ENCODE results near the gene CYP4F22. TPM values are rescaled to one million over a fixed set of nuclear protein-coding genes. Genes with fewer than 3 reads are reported as not detected.

CYP4F22 gene
- total RNA-seq, 3 donors from 2014 or later (not counting 1 experiment from before 2014, with no cell fraction given) = 2.2 to 3.1 (median 2.6) TPM

DNA sequence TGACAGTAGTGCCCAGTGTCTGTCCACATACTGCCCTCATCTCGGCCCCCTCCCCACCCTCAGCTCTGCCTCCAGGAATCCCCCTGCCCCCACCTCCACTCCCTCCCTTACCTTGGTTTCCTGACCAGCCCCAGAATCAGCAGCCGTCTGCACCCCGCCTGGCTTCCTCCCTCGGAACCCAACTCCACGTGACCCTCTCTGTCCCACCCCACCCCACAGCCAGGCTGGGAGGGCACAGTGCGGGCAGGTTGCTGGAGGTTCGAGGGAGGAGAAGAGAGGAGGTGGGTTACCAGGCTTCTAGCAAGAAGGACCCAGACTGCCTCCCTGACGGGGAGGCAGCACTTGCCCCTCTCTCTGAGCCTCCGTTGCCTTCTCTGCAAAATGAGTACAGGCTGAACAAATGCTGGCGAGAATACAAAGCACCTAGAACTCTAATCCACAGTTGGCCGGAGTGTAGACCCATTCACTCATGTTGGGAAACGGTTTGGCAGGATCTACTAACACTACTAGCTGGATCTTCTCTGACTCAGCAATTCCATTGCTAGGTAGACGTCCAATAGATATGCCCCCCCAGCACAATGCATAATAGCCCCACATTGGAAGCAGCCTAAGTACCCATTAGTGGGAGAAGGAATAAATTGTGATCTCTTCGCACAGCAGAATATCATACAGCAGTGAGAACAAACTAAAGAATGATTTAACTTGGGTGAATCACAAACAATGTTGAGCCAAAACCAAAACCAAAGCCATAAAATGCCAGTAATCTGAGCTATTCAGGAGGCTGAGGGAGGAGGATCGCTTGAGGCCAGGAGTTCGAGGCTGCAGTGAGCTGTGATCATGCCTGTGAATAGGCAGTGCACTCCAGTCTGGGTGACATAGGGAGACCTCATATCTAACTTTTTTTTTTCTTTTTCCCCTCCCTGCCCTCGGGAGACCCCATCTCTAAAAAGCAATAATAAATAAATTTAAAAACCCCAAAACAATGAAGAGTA is 43.6 kb upstream of the CYP4F22 start, which contains the start of gene RASAL3:
Gene RASAL3 (minus strand): TSS at position 151 of the 992 bp plus-strand sequence. CDS start 186 bp downstream, outside the sequence.
- H3K27ac ChIP-seq (ENCODE audit: low read length) = peak within 1 kb of the TSS; percentile 88
- H3K36me3 ChIP-seq (ENCODE audit: control insufficient read depth, insufficient read depth, low read length) = peaks cover 25% of the 10 kb centered on the region
- TF ChIP-seq, protein P1, sequence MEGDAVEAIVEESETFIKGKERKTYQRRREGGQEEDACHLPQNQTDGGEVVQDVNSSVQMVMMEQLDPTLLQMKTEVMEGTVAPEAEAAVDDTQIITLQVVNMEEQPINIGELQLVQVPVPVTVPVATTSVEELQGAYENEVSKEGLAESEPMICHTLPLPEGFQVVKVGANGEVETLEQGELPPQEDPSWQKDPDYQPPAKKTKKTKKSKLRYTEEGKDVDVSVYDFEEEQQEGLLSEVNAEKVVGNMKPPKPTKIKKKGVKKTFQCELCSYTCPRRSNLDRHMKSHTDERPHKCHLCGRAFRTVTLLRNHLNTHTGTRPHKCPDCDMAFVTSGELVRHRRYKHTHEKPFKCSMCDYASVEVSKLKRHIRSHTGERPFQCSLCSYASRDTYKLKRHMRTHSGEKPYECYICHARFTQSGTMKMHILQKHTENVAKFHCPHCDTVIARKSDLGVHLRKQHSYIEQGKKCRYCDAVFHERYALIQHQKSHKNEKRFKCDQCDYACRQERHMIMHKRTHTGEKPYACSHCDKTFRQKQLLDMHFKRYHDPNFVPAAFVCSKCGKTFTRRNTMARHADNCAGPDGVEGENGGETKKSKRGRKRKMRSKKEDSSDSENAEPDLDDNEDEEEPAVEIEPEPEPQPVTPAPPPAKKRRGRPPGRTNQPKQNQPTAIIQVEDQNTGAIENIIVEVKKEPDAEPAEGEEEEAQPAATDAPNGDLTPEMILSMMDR (IDR thresholded peaks at IDR 0.05) = no peak
- peak; percentile 56 to 80 (median 68) for ATAC-seq
- no peaks in the 10 kb centered on the region for H3K9me3 Mint-ChIP-seq
- intact Hi-C loops (cut with micrococcal nuclease) = loop anchor here (1.0 to 10.0 kb wide), 3 partner anchors 45 to 200 kb away; no protein-coding TSS in a partner anchor
- peaks cover 0 to 9% of the 10 kb centered on the region in 2 donors for H3K27me3 Mint-ChIP-seq (ENCODE audit: low read depth in 2 of 2)
- peak within 1 kb of the TSS; percentile 96 for H3K4me3 Mint-ChIP-seq
- WGBS (ENCODE audit: insufficient coverage) = 21% methylated on average over 15 of the region's 17 CpGs
- peak within 1 kb of the TSS; percentile 89 to 90 for H3K27ac Mint-ChIP-seq
- H3K4me1 Mint-ChIP-seq = peaks cover 53 to 67% of the 10 kb centered on the region in 2 donors
- peak within 1 kb of the TSS; percentile 85 for H3K4me3 ChIP-seq (ENCODE audit: low read length)
- no peaks in the 10 kb centered on the region for H3K27me3 ChIP-seq (ENCODE audit: control insufficient read depth, insufficient read depth, low read length)
- no peaks in the 10 kb centered on the region for H3K9me3 ChIP-seq (ENCODE audit: control insufficient read depth, insufficient read depth, low read length)
- peaks cover 81% of the 10 kb centered on the region for H3K4me1 ChIP-seq (ENCODE audit: control insufficient read depth, insufficient read depth, low read length)
- peak in 1 of 2 donors; percentile 77 for DNase-seq
- no peaks in the 10 kb centered on the region for H3K36me3 Mint-ChIP-seq

DNA sequence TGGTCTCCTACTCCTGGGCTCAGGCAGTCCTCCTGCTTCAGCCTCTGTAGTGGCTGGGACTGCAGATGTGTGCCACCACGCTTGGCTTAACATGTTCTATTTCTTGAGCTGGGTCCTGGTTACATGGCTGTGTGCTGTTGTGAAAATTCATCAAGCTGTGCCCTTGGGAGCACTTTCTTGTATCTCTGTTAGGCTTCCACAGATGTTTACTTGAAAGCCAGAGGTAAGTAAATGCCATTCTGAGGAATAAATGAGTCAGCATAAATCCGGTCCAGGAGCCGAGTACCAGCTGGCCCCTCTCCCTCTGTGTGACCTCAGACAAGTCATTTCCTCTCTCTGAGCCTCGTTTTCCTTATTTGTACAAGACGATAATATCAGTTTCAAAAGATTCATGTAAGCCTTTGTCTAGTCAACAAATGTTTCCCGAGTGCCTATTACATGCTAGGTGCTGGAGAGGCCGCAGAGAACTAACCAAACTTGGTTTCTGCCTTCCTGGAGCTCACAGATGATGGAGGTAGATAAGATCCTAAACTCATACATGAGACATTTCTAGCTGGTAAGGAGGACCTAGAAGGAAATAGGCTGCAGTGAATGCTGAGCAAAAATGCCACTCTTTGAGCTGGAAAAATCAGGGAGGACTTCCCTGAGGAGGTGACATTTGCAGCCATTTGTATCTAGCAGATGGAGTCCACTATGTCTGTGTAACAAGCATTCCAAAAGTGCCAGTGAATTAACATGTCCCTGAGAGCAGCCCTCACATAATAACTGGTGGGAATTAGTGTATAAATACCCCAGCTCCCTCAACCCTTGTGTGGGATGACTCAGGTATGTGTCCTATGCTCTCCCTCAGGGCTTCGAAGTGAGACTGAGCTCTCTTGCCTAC is 41.2 kb upstream of the CYP4F22 start:
- H3K36me3 Mint-ChIP-seq = no peaks in the 10 kb centered on the region
- intact Hi-C loops (cut with micrococcal nuclease) = loop anchor here (10.0 kb wide), 1 partner anchor 202 kb away; no protein-coding TSS in a partner anchor
- Histone ChIP-seq H3K36me3 (ENCODE audit: control insufficient read depth, insufficient read depth, low read length) (peaks cover 3% of the 10 kb centered on the region), H3K9me3 (ENCODE audit: control insufficient read depth, insufficient read depth, low read length) (no peaks in the 10 kb centered on the region), H3K27me3 (ENCODE audit: control insufficient read depth, insufficient read depth, low read length) (no peaks in the 10 kb centered on the region), H3K4me1 (ENCODE audit: control insufficient read depth, insufficient read depth, low read length) (peaks cover 68% of the 10 kb centered on the region), H3K27ac (ENCODE audit: low read length) (peak overlapping the region; percentile 57), H3K4me3 (ENCODE audit: low read length) (no peak overlapping the region)
- no peaks in the 10 kb centered on the region for H3K9me3 Mint-ChIP-seq
- TF ChIP-seq, protein P1 (IDR thresholded peaks at IDR 0.05) = no peak
- peak overlapping the region; percentile 89 for H3K4me3 Mint-ChIP-seq
- peak in 1 of 2 donors; percentile 73 for DNase-seq
- ATAC-seq = peak in 1 of 3 donors; percentile 11
- peak overlapping the region; percentile 73 to 84 for H3K27ac Mint-ChIP-seq
- peaks cover 52 to 66% of the 10 kb centered on the region in 2 donors for H3K4me1 Mint-ChIP-seq
- H3K27me3 Mint-ChIP-seq (ENCODE audit: low read depth in 2 of 2) = peaks cover 0 to 9% of the 10 kb centered on the region in 2 donors
- 16% methylated on average over 8 of the region's 8 CpGs for WGBS (ENCODE audit: insufficient coverage)

DNA sequence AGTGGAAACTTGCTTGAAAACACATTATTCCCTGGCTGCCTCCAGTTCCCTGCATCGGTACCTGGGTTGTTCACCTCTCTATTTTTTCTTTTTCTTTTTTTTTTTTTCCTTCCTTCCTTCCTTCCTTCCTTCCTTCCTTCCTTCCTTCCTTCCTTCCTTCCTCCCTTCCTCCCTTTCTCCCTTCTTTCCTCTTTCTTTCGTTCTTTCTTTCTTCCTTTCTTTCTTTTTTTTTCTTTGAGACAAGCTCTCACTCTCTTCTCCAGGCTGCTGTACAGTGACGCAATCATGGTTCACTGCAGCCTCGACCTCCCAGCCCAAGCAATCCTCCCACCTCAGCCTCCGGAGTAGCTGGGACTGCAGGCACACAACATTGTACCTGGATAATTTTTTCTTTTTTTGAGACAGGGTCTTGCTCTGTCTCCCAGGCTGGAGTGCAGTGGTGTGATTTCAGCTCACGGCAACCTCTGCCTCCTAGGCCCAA is 40.6 kb upstream of the CYP4F22 start:
- TF ChIP-seq, protein P1 (IDR thresholded peaks at IDR 0.05) = no peak
- peaks cover 61% of the 10 kb centered on the region for H3K4me1 ChIP-seq (ENCODE audit: control insufficient read depth, insufficient read depth, low read length)
- peaks cover 0 to 9% of the 10 kb centered on the region in 2 donors for H3K27me3 Mint-ChIP-seq (ENCODE audit: low read depth in 2 of 2)
- DNase-seq (no peak), ATAC-seq (no peak)
- peak overlapping the region; percentile 57 for H3K27ac ChIP-seq (ENCODE audit: low read length)
- no peaks in the 10 kb centered on the region for H3K36me3 Mint-ChIP-seq
- H3K4me3 Mint-ChIP-seq = peak overlapping the region; percentile 89
- no peaks in the 10 kb centered on the region for H3K9me3 ChIP-seq (ENCODE audit: control insufficient read depth, insufficient read depth, low read length)
- intact Hi-C loops (cut with micrococcal nuclease) = loop anchor here (10.0 kb wide), 1 partner anchor 203 kb away; no protein-coding TSS in a partner anchor
- no peaks in the 10 kb centered on the region for H3K27me3 ChIP-seq (ENCODE audit: control insufficient read depth, insufficient read depth, low read length)
- peaks cover 52 to 60% of the 10 kb centered on the region in 2 donors for H3K4me1 Mint-ChIP-seq
- H3K9me3 Mint-ChIP-seq = no peaks in the 10 kb centered on the region
- peak overlapping the region; percentile 4 to 73 for H3K27ac Mint-ChIP-seq
- WGBS (ENCODE audit: insufficient coverage) = 84% methylated on average over 6 of the region's 6 CpGs
- no peaks in the 10 kb centered on the region for H3K36me3 ChIP-seq (ENCODE audit: control insufficient read depth, insufficient read depth, low read length)
- H3K4me3 ChIP-seq (ENCODE audit: low read length) = no peak overlapping the region
